Immature natural killer cell (primary cell): ENCODE results near the gene ARSB. TPM values are rescaled to one million over a fixed set of nuclear protein-coding genes. Genes with fewer than 3 reads are reported as not detected.

ENCODE experiments used
- DNase-seq, 3 donors: peaks; one replicate each; pipeline ENCODE4 v3.0.0; 2022; ENCODE audit warnings: mixed read lengths in 1 of 3
- H3K27ac Mint-ChIP-seq, 6 donors: one replicate each; pipeline ENCODE4 v1.8.0; 2020; ENCODE audit warnings: mixed read lengths in 6 of 6, mild to moderate bottlenecking in 5 of 6, inconsistent platforms in 4 of 6, moderate library complexity in 3 of 6
- H3K27me3 Mint-ChIP-seq, 3 donors: one replicate each; pipeline ENCODE4 v1.8.0; 2020 to 2021; ENCODE audit warnings: low read depth in 3 of 3, mild to moderate bottlenecking in 3 of 3, mixed read lengths in 3 of 3, moderate library complexity in 3 of 3, inconsistent platforms in 1 of 3
- H3K36me3 Mint-ChIP-seq, 3 donors: one replicate each; pipeline ENCODE4 v1.8.0; 2020; ENCODE audit warnings: mixed read lengths in 3 of 3, inconsistent platforms in 2 of 3, mild to moderate bottlenecking in 2 of 3
- H3K4me1 Mint-ChIP-seq, 2 donors: one replicate each; pipeline ENCODE4 v1.8.0; 2020; ENCODE audit warnings: inconsistent platforms in 2 of 2, mild to moderate bottlenecking in 2 of 2, mixed read lengths in 2 of 2, moderate library complexity in 1 of 2
- H3K4me3 Mint-ChIP-seq, 5 donors: one replicate each; pipeline ENCODE4 v1.8.0; 2020; ENCODE audit warnings: mild to moderate bottlenecking in 5 of 5, mixed read lengths in 5 of 5, inconsistent platforms in 3 of 5, moderate library complexity in 3 of 5
- H3K9me3 Mint-ChIP-seq, 6 donors: one replicate each; pipeline ENCODE4 v1.8.0; 2020; ENCODE audit warnings: mild to moderate bottlenecking in 6 of 6, mixed read lengths in 6 of 6, inconsistent platforms in 4 of 6, moderate library complexity in 3 of 6
- polyA plus RNA-seq, 3 donors: library from polyadenylated mRNA; unstranded; fragments of 300-500 nt; fragmentation: Illumina TruSeq; gene quantifications; one replicate each; pipeline ENCODE4 v1.2.3, GENCODE V29; 2021

Gene ARSB
- polyA plus RNA-seq, 3 donors from 2014 or later, result 5.3 to 11.9 (median 6.2) TPM

DNA sequence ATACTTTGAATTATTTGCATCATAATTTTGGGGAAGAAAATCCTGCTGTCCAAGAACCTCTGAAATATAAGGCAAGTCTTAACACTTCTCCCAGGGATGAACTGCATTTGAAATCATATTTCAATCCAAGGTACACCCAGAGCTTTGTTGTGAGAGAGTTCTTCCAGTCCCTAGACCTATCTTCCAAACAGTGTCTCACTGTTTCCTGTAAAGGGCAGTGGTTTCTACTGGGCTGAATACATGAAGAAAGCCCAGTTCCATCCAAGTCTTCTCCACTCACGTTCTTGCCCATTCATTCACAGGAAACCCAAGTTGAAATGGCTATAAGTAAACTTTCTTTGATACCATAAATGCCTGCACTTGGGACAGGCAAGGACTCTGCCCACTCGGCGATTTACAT lies 228.3 kb downstream of the ARSB start:
- no peak for DNase-seq
- Mint-ChIP-seq H3K4me3 (no peak overlapping the region), H3K36me3 (no peaks in the 10 kb centered on the region), H3K27me3 (peaks cover 0 to 5% (median 3%) of the 10 kb centered on the region in 3 donors), H3K4me1 (no peaks in the 10 kb centered on the region), H3K27ac (no peak overlapping the region), H3K9me3 (no peaks in the 10 kb centered on the region)

- peaks cover 0 to 5% (median 4%) of the 10 kb centered on the region in 3 donors for H3K27me3 Mint-ChIP-seq
- H3K27ac Mint-ChIP-seq, result no peak overlapping the region
- no peaks in the 10 kb centered on the region for H3K4me1 Mint-ChIP-seq
- H3K36me3 Mint-ChIP-seq, result no peaks in the 10 kb centered on the region
- no peaks in the 10 kb centered on the region for H3K9me3 Mint-ChIP-seq
- DNase-seq, result no peak
- H3K4me3 Mint-ChIP-seq, result no peak overlapping the region
Observed at GRCh38 chr5:78755822-78756429, 229.2 kb downstream of the ARSB start.

GRCh38 chr5:78754655-78755054 lies 230.5 kb downstream of the ARSB start:
- peaks cover 0 to 5% (median 2%) of the 10 kb centered on the region in 3 donors for H3K27me3 Mint-ChIP-seq
- H3K27ac Mint-ChIP-seq, result no peak overlapping the region
- H3K4me1 Mint-ChIP-seq, result no peaks in the 10 kb centered on the region
- no peaks in the 10 kb centered on the region for H3K9me3 Mint-ChIP-seq
- no peak overlapping the region for H3K4me3 Mint-ChIP-seq
- H3K36me3 Mint-ChIP-seq, result no peaks in the 10 kb centered on the region
- DNase-seq, result no peak

- Mint-ChIP-seq H3K4me1 (no peaks in the 10 kb centered on the region), H3K4me3 (no peak overlapping the region), H3K9me3 (no peaks in the 10 kb centered on the region), H3K27ac (no peak overlapping the region), H3K27me3 (peaks cover 0 to 7% (median 2%) of the 10 kb centered on the region in 3 donors), H3K36me3 (no peaks in the 10 kb centered on the region)
- no peak for DNase-seq
Observed at GRCh38 chr5:78753093-78753531, 232.0 kb downstream of the ARSB start.

- no peak for DNase-seq
- Mint-ChIP-seq H3K9me3 (no peaks in the 10 kb centered on the region), H3K27me3 (peaks cover 0 to 2% (median 2%) of the 10 kb centered on the region in 3 donors), H3K4me1 (no peaks in the 10 kb centered on the region), H3K4me3 (no peak overlapping the region), H3K36me3 (no peaks in the 10 kb centered on the region), H3K27ac (no peak overlapping the region)
Observed at GRCh38 chr5:78751872-78752271, 233.2 kb downstream of the ARSB start.

- no peaks in the 10 kb centered on the region for H3K4me1 Mint-ChIP-seq
- H3K9me3 Mint-ChIP-seq, result no peaks in the 10 kb centered on the region
- no peaks in the 10 kb centered on the region for H3K36me3 Mint-ChIP-seq
- no peak for DNase-seq
- H3K27me3 Mint-ChIP-seq, result peaks cover 2% of the 10 kb centered on the region in 3 donors
- no peak overlapping the region for H3K27ac Mint-ChIP-seq
- no peak overlapping the region for H3K4me3 Mint-ChIP-seq
Observed at GRCh38 chr5:78750281-78750680, 234.8 kb downstream of the ARSB start.

- Mint-ChIP-seq H3K9me3 (no peaks in the 10 kb centered on the region), H3K4me1 (no peaks in the 10 kb centered on the region), H3K4me3 (no peak overlapping the region), H3K27me3 (peaks cover 1 to 3% (median 2%) of the 10 kb centered on the region in 3 donors), H3K36me3 (no peaks in the 10 kb centered on the region), H3K27ac (no peak overlapping the region)
- no peak for DNase-seq
Observed at GRCh38 chr5:78747705-78748359, 237.3 kb downstream of the ARSB start.

GRCh38 chr5:78747055-78747454 lies 238.1 kb downstream of the ARSB start:
- Mint-ChIP-seq H3K27ac (no peak overlapping the region), H3K4me1 (no peaks in the 10 kb centered on the region), H3K36me3 (no peaks in the 10 kb centered on the region), H3K27me3 (peaks cover 1 to 3% (median 2%) of the 10 kb centered on the region in 3 donors), H3K4me3 (no peak overlapping the region), H3K9me3 (no peaks in the 10 kb centered on the region)
- DNase-seq, result no peak

GRCh38 chr5:78746021-78746770 lies 238.9 kb downstream of the ARSB start:
- no peaks in the 10 kb centered on the region for H3K9me3 Mint-ChIP-seq
- no peak overlapping the region for H3K27ac Mint-ChIP-seq
- H3K4me3 Mint-ChIP-seq, result no peak overlapping the region
- no peak for DNase-seq
- no peaks in the 10 kb centered on the region for H3K4me1 Mint-ChIP-seq
- H3K27me3 Mint-ChIP-seq, result peaks cover under 1 to 5% (median 2%) of the 10 kb centered on the region in 3 donors
- H3K36me3 Mint-ChIP-seq, result no peaks in the 10 kb centered on the region

GRCh38 chr5:78744951-78745534 lies 240.1 kb downstream of the ARSB start:
- H3K4me1 Mint-ChIP-seq, result no peaks in the 10 kb centered on the region
- H3K27me3 Mint-ChIP-seq, result peaks cover 1 to 5% (median 2%) of the 10 kb centered on the region in 3 donors
- H3K4me3 Mint-ChIP-seq, result no peak overlapping the region
- no peak for DNase-seq
- H3K27ac Mint-ChIP-seq, result no peak overlapping the region
- no peaks in the 10 kb centered on the region for H3K36me3 Mint-ChIP-seq
- no peaks in the 10 kb centered on the region for H3K9me3 Mint-ChIP-seq

GRCh38 chr5:78741019-78741418 lies 244.1 kb downstream of the ARSB start:
- no peak overlapping the region for H3K4me3 Mint-ChIP-seq
- H3K9me3 Mint-ChIP-seq, result no peaks in the 10 kb centered on the region
- no peak for DNase-seq
- no peaks in the 10 kb centered on the region for H3K4me1 Mint-ChIP-seq
- no peaks in the 10 kb centered on the region for H3K36me3 Mint-ChIP-seq
- H3K27me3 Mint-ChIP-seq, result peaks cover 0 to 11% (median 3%) of the 10 kb centered on the region in 3 donors
- no peak overlapping the region for H3K27ac Mint-ChIP-seq

- no peaks in the 10 kb centered on the region for H3K4me1 Mint-ChIP-seq
- no peaks in the 10 kb centered on the region for H3K36me3 Mint-ChIP-seq
- no peak overlapping the region for H3K27ac Mint-ChIP-seq
- no peak overlapping the region for H3K4me3 Mint-ChIP-seq
- H3K9me3 Mint-ChIP-seq, result no peaks in the 10 kb centered on the region
- H3K27me3 Mint-ChIP-seq, result peaks cover 0 to 11% (median 1%) of the 10 kb centered on the region in 3 donors
- no peak for DNase-seq
Observed at GRCh38 chr5:78738693-78739300, 246.3 kb downstream of the ARSB start.

- Mint-ChIP-seq H3K27ac (no peak overlapping the region), H3K4me1 (no peaks in the 10 kb centered on the region), H3K36me3 (no peaks in the 10 kb centered on the region), H3K27me3 (peaks cover 0 to 11% (median 1%) of the 10 kb centered on the region in 3 donors), H3K9me3 (no peaks in the 10 kb centered on the region), H3K4me3 (no peak overlapping the region)
- no peak for DNase-seq
Observed at GRCh38 chr5:78738104-78738503, 247.0 kb downstream of the ARSB start.
